ENCODE measurements around the gene TOMM20.
A peak's percentile ranks its signal among the peaks of the same experiment; 100 is the strongest.

Gene TOMM20

DNA sequence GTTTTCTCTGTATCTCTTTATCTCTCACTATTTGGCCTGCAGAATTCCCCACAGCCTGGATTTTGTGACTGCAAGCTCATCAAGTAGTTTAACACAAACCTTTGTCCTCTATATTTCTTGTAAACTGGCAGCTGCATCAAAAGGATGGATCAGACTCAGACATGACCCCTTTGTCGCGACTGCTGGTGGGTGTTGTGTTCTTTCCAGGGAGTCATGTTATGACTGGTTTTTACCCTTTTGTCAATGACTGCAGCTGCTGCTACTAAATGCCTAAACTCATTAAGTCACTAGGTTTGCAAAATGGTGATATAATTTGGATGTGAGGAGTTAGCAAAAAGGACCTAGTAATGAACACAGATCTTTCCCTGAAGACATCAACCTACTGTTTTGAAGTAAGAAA lies 10.2 kb upstream of the TOMM20 start:
- Histone ChIP-seq H3K27ac (ENCODE audit: insufficient read depth, low read depth, low read length, poor library complexity, severe bottlenecking) (no peak overlapping the region), H3K36me3 (ENCODE audit: control insufficient read depth, insufficient read depth, low read length) (peaks cover 16% of the 10 kb centered on the region), H3K27me3 (ENCODE audit: control insufficient read depth, insufficient read depth, low read length, poor library complexity, severe bottlenecking) (no peaks in the 10 kb centered on the region), H3K4me1 (ENCODE audit: control insufficient read depth, insufficient read depth, low read length) (no peaks in the 10 kb centered on the region), H3K4me3 (ENCODE audit: insufficient read depth, low read depth, low read length) (no peak overlapping the region), H3K9me3 (ENCODE audit: control insufficient read depth, low read length) (no peaks in the 10 kb centered on the region)
- 86 to 90% methylated on average over 2 of the region's 2 CpGs for WGBS, 2 experiments

DNA sequence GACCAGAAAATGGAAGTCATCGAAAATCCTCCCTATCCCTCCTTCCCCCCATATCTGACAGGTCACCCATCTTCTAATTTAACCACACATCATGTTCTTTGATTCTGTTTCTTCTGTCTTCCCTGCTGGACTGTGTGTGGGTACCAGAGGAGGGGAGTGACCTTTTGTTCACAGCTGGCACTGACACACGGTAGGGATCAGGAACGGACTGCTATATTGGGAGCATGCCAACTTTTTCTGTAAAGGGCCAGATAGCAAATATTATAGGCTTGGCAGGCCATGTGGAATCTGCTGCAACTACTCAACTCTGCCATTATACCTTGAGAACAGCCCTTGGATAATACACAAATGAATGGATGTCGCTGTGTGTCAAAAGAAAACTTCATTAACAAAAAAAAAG lies 7.5 kb upstream of the TOMM20 start:
- Histone ChIP-seq H3K4me1 (ENCODE audit: control insufficient read depth, insufficient read depth, low read length) (no peaks in the 10 kb centered on the region), H3K27me3 (ENCODE audit: control insufficient read depth, insufficient read depth, low read length, poor library complexity, severe bottlenecking) (no peaks in the 10 kb centered on the region), H3K4me3 (ENCODE audit: insufficient read depth, low read depth, low read length) (no peak overlapping the region), H3K36me3 (ENCODE audit: control insufficient read depth, insufficient read depth, low read length) (peaks cover 20% of the 10 kb centered on the region), H3K27ac (ENCODE audit: insufficient read depth, low read depth, low read length, poor library complexity, severe bottlenecking) (no peak overlapping the region), H3K9me3 (ENCODE audit: control insufficient read depth, low read length) (no peaks in the 10 kb centered on the region)
- 93 to 95% methylated on average over 4 of the region's 4 CpGs for WGBS, 2 experiments

DNA sequence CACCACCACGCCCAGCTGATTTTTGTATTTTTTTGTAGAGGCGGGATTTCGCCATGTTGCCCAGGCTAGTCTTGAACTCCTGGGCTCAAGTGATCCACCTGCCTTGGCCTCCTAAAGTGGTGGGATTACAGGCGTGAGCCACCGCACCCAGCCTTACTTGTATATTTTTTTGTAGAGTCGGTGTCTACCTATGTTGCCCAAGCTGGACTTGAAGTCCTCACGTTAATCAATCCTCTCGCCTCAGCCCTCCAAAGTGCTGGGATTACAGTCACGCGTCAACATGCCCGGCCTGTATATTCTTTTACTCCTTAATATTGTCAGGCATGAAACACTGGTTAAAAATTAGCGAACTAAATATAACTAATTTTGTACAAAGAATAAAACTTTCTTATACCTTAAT lies 5.5 kb upstream of the TOMM20 start:
- no peak overlapping the region for H3K27ac ChIP-seq (ENCODE audit: insufficient read depth, low read depth, low read length, poor library complexity, severe bottlenecking)
- H3K4me1 ChIP-seq (ENCODE audit: control insufficient read depth, insufficient read depth, low read length): no peaks in the 10 kb centered on the region
- no peaks in the 10 kb centered on the region for H3K9me3 ChIP-seq (ENCODE audit: control insufficient read depth, low read length)
- H3K27me3 ChIP-seq (ENCODE audit: control insufficient read depth, insufficient read depth, low read length, poor library complexity, severe bottlenecking): no peaks in the 10 kb centered on the region
- H3K4me3 ChIP-seq (ENCODE audit: insufficient read depth, low read depth, low read length): no peak overlapping the region
- 95 to 97% methylated on average over 11 of the region's 12 CpGs for WGBS, 2 experiments
- peaks cover 20% of the 10 kb centered on the region for H3K36me3 ChIP-seq (ENCODE audit: control insufficient read depth, insufficient read depth, low read length)

DNA sequence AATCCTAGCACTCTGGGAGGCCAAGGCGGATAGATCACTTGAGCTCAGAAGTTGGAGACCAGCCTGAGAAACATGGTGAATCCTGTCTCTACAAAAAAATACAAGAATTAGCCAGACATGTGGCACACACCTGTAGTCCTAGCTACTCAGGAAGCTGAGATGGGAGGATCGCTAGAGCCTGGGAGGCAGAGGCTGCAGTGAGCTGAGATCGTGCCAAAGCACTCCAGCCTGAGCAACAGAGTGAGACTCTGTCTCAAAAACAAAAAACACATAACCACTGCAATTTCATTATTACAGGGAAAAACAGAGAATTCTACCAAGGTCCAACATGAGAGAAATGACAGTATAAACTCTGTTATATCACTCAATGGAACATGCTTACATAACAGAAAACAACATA lies 4.4 kb upstream of the TOMM20 start:
- Histone ChIP-seq H3K27ac (ENCODE audit: insufficient read depth, low read depth, low read length, poor library complexity, severe bottlenecking) (no peak overlapping the region), H3K4me1 (ENCODE audit: control insufficient read depth, insufficient read depth, low read length) (no peaks in the 10 kb centered on the region), H3K9me3 (ENCODE audit: control insufficient read depth, low read length) (no peaks in the 10 kb centered on the region), H3K4me3 (ENCODE audit: insufficient read depth, low read depth, low read length) (no peak overlapping the region), H3K27me3 (ENCODE audit: control insufficient read depth, insufficient read depth, low read length, poor library complexity, severe bottlenecking) (no peaks in the 10 kb centered on the region), H3K36me3 (ENCODE audit: control insufficient read depth, insufficient read depth, low read length) (peaks cover 20% of the 10 kb centered on the region)
- WGBS, 2 experiments: 94 to 96% methylated on average over 3 of the region's 3 CpGs

DNA sequence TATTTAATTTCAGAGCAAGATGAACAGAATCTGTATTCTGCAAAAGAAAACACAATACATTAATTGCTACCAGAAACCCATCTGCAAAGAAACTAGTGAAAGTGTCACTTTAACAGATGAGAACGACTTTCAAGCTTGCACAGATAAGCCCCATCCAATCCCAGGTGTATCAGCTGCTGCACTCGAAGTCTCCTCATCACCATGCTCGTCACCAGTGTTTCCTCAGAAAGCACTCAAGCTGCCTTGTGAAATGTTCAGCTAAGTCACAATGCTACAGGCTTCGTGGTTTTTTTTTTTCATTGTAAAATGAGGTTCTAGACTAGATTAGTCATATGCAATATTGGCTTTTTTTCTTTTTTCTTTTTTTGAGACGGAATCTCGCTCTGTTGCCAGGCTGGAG lies 3.3 kb upstream of the TOMM20 start:
- Histone ChIP-seq H3K27me3 (ENCODE audit: control insufficient read depth, insufficient read depth, low read length, poor library complexity, severe bottlenecking) (no peaks in the 10 kb centered on the region), H3K4me3 (ENCODE audit: insufficient read depth, low read depth, low read length) (no peak overlapping the region), H3K4me1 (ENCODE audit: control insufficient read depth, insufficient read depth, low read length) (no peaks in the 10 kb centered on the region), H3K27ac (ENCODE audit: insufficient read depth, low read depth, low read length, poor library complexity, severe bottlenecking) (no peak overlapping the region), H3K9me3 (ENCODE audit: control insufficient read depth, low read length) (no peaks in the 10 kb centered on the region), H3K36me3 (ENCODE audit: control insufficient read depth, insufficient read depth, low read length) (peaks cover 20% of the 10 kb centered on the region)
- 94 to 96% methylated on average over 6 of the region's 6 CpGs for WGBS, 2 experiments

DNA sequence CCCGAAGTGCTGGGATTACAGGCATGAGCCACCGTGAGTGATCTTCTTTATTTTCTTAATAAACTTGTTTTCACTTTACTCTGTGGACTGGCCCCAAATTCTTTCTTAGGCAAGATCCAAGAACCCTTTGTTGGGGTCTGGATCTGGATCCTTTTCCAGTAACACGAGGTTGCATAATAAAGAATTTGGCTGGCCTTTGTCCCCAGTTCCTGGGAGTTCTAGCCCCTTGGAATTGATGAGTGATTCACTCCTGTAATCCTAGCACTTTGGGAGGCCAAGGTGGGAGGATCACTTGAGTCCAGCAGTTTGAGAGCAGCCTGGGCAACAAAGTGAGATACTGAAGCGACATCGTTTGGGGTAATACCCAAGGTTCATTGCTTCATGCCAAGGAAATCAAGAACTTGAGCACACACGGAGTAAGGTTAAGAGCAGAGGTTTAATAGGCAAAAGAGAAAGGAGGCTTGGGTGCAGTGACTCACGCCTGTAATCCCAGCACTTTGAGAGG lies 2.2 kb upstream of the TOMM20 start:
- no peak overlapping the region for H3K27ac ChIP-seq (ENCODE audit: insufficient read depth, low read depth, low read length, poor library complexity, severe bottlenecking)
- no peak overlapping the region for H3K4me3 ChIP-seq (ENCODE audit: insufficient read depth, low read depth, low read length)
- H3K27me3 ChIP-seq (ENCODE audit: control insufficient read depth, insufficient read depth, low read length, poor library complexity, severe bottlenecking): no peaks in the 10 kb centered on the region
- 94 to 95% methylated on average over 7 of the region's 7 CpGs for WGBS, 2 experiments
- H3K9me3 ChIP-seq (ENCODE audit: control insufficient read depth, low read length): no peaks in the 10 kb centered on the region
- peaks cover 8% of the 10 kb centered on the region for H3K36me3 ChIP-seq (ENCODE audit: control insufficient read depth, insufficient read depth, low read length)
- no peaks in the 10 kb centered on the region for H3K4me1 ChIP-seq (ENCODE audit: control insufficient read depth, insufficient read depth, low read length)

DNA sequence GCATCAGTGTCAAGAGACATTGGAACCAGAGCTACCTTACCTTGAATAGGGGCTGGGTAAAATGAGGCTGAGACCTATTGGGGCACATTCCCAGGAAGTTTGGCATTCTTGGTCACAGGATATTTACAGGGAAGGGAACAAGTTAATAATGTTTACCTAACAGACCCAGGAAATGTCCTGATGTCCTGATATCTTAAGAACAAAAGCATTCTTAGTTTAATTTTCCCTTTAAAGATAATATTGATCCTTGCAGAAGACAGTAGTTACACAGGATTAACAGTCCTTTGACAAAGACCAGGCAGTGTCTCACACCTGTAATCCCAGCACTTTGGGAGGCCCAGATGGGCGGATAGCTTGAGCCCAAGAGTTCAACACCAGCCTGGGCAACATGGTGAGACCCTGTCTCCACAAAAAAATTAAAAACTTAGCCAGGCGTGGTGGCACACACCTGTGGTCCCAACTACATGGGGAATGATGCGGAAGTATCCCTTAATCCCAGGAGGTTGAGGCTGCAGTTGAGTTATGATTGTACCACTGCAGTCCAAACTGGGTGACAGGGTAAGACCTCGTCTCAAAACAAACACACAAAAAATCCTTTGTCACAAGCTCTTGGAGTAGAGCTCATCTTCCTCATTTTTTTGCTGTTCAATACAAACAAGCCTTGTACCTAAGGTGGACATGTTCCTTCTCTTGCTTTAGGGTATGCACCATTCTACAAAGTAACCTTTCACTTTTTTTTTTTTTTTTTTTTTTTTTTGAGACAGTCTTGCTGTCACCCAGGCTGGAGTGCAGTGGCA lies 1.3 kb upstream of the TOMM20 start:
- Histone ChIP-seq H3K27ac (ENCODE audit: insufficient read depth, low read depth, low read length, poor library complexity, severe bottlenecking) (no peak overlapping the region), H3K36me3 (ENCODE audit: control insufficient read depth, insufficient read depth, low read length) (peaks cover 4% of the 10 kb centered on the region), H3K4me1 (ENCODE audit: control insufficient read depth, insufficient read depth, low read length) (no peaks in the 10 kb centered on the region), H3K27me3 (ENCODE audit: control insufficient read depth, insufficient read depth, low read length, poor library complexity, severe bottlenecking) (no peaks in the 10 kb centered on the region), H3K9me3 (ENCODE audit: control insufficient read depth, low read length) (no peaks in the 10 kb centered on the region), H3K4me3 (ENCODE audit: insufficient read depth, low read depth, low read length) (no peak overlapping the region)
- WGBS, 2 experiments: 95 to 97% methylated on average over 4 of the region's 4 CpGs

DNA sequence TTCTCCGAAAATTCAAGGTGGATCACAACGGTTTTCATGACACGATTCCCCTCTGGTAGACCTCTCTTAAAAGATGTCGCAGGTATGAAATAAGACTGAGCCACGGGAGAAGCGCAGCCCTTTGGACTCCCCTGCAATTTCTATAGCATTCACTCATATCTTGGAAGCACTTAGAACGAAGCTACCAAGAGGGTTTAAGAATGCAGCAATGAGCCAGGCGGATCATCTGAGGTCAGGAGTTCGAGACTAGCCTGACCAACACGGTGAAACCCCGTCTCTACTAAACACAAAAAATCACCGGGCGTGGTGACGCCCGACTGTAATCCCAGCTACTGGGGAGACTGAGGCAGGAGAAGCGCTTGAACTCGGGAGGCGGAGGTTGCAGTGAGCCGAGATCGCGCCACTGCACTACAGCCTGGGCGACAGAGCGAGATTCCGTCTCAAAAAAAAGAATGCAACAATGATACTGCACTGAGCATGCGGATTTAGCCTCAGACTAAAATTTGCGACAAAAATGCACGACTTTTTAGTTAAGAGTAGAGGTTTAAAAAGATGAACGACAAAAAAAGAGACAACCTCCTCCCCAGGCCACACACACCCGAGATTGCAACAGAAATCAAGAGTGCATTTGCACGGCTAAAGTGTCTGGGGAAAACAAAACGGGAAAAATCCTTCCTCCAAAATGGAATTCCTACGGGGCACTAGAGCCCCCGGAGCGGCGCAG lies 743 bp downstream of the TOMM20 start:
- Histone ChIP-seq H3K4me3 (ENCODE audit: insufficient read depth, low read depth, low read length) (peak overlapping the region; percentile 100), H3K4me1 (ENCODE audit: control insufficient read depth, insufficient read depth, low read length) (no peaks in the 10 kb centered on the region), H3K9me3 (ENCODE audit: control insufficient read depth, low read length) (no peaks in the 10 kb centered on the region), H3K27me3 (ENCODE audit: control insufficient read depth, insufficient read depth, low read length, poor library complexity, severe bottlenecking) (no peaks in the 10 kb centered on the region), H3K36me3 (ENCODE audit: control insufficient read depth, insufficient read depth, low read length) (peaks cover 4% of the 10 kb centered on the region), H3K27ac (ENCODE audit: insufficient read depth, low read depth, low read length, poor library complexity, severe bottlenecking) (peak overlapping the region; percentile 95)
- 2% methylated on average over 35 of the region's 35 CpGs for WGBS, 2 experiments

DNA sequence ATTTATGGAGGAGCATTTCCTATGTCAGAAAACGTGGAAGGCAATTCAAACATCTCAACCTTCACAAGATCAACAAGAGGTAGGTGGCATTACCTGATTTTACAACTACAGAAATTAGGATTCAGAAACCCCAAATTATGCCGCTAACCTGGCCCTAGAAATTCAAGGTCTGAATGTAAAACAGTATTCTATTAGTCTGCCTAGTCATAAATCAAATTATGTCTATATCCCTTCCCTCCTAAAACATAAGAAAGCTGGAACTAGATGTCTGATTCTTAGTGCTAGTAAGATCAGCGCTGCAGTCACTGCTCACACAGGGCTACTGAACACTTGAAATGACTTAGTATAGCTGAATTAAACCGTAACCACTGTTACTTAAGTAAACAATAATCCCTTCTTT lies 1.4 kb downstream of the TOMM20 start:
- Histone ChIP-seq H3K4me3 (ENCODE audit: insufficient read depth, low read depth, low read length) (peak overlapping the region; percentile 100), H3K27me3 (ENCODE audit: control insufficient read depth, insufficient read depth, low read length, poor library complexity, severe bottlenecking) (no peaks in the 10 kb centered on the region), H3K9me3 (ENCODE audit: control insufficient read depth, low read length) (no peaks in the 10 kb centered on the region), H3K27ac (ENCODE audit: insufficient read depth, low read depth, low read length, poor library complexity, severe bottlenecking) (no peak overlapping the region), H3K4me1 (ENCODE audit: control insufficient read depth, insufficient read depth, low read length) (no peaks in the 10 kb centered on the region), H3K36me3 (ENCODE audit: control insufficient read depth, insufficient read depth, low read length) (peaks cover 4% of the 10 kb centered on the region)
- 39% methylated on average over 4 of the region's 4 CpGs for WGBS, 2 experiments

DNA sequence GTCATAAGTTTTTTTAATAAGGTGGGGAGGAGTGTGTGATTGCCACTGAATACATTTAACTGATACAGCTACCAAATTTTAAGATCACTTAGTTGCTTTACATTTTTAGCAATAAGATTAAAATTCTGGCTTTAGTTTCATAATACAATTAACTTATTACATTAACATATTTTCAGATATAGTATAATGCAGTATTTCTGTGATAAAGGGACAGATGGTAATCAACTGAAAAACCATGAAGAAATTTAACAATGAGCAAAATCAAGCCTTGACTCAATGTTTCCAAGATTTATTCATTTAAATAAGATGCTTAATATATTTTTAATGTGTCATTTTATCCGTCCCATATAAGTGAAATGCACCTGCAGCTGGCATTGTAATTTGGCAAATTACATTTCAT lies 4.0 kb downstream of the TOMM20 start:
- 89 to 100% methylated on average over 1 of the region's 1 CpG for WGBS, 2 experiments
- Histone ChIP-seq H3K27ac (ENCODE audit: insufficient read depth, low read depth, low read length, poor library complexity, severe bottlenecking) (no peak overlapping the region), H3K36me3 (ENCODE audit: control insufficient read depth, insufficient read depth, low read length) (no peaks in the 10 kb centered on the region), H3K9me3 (ENCODE audit: control insufficient read depth, low read length) (no peaks in the 10 kb centered on the region), H3K4me3 (ENCODE audit: insufficient read depth, low read depth, low read length) (no peak overlapping the region), H3K27me3 (ENCODE audit: control insufficient read depth, insufficient read depth, low read length, poor library complexity, severe bottlenecking) (no peaks in the 10 kb centered on the region), H3K4me1 (ENCODE audit: control insufficient read depth, insufficient read depth, low read length) (no peaks in the 10 kb centered on the region)
